Glomerular endothelial cell (primary cell): ENCODE results near the gene PLVAP. TPM values are rescaled to one million over a fixed set of nuclear protein-coding genes. Genes with fewer than 3 reads are reported as not detected.
"Not testable (repeated sequence)": the region's sequence is repeated elsewhere in the genome, so short reads cannot be mapped to it uniquely, and the experiment has no call there.

ENCODE experiments used
- DNase-seq: peaks from one replicate; pipeline ENCODE4 v3.0.0-alpha.2; 2011; ENCODE audit warnings: low read depth, low spot score; ENCODE audit errors: extremely low read depth
- total RNA-seq: library from RNA; depleted of rRNA; stranded (reverse); fragments of >200 nt; gene quantifications from 2 replicates; pipeline ENCODE4 v1.2.3, GENCODE V29; 2015

Gene PLVAP
- total RNA-seq, 1 donor from 2014 or later: 22.9 TPM

GRCh38 chr19:17402982-17403855 lies 26.1 kb upstream of the PLVAP start:
- no peak for DNase-seq

- no peak for DNase-seq
These were observed 24.5 kb upstream of the PLVAP start for GRCh38 chr19:17401628-17402027.

- DNase-seq: no peak
These were observed 21.9 kb upstream of the PLVAP start for GRCh38 chr19:17398902-17399527.

- DNase-seq: no peak
These were observed 17.8 kb upstream of the PLVAP start for GRCh38 chr19:17394891-17395415.

- DNase-seq: no peak
These were observed 16.8 kb upstream of the PLVAP start, which contains the start of gene CCDC194 for GRCh38 chr19:17393914-17394313. CCDC194 (minus strand) TSS chr19:17394196; CDS start chr19:17394158, 38 bp downstream.

GRCh38 chr19:17393002-17393401 lies 15.9 kb upstream of the PLVAP start:
- DNase-seq: no peak

GRCh38 chr19:17391371-17392151 lies 14.4 kb upstream of the PLVAP start:
- no peak for DNase-seq

- DNase-seq: no peak
These were observed 13.7 kb upstream of the PLVAP start for GRCh38 chr19:17390665-17391370.

GRCh38 chr19:17389957-17390664 lies 13.0 kb upstream of the PLVAP start:
- DNase-seq: no peak

GRCh38 chr19:17389288-17389687 lies 12.1 kb upstream of the PLVAP start:
- no peak for DNase-seq

- no peak for DNase-seq
These were observed 8.9 kb upstream of the PLVAP start for GRCh38 chr19:17385878-17386611.

GRCh38 chr19:17380426-17381138 lies 3.4 kb upstream of the PLVAP start:
- no peak for DNase-seq

- no peak for DNase-seq
These were observed 2.1 kb upstream of the PLVAP start for GRCh38 chr19:17379221-17379631.

GRCh38 chr19:17378271-17378670 lies 1.1 kb upstream of the PLVAP start:
- DNase-seq: no peak

GRCh38 chr19:17370026-17370587 lies 7.0 kb downstream of the PLVAP start:
- DNase-seq: no peak

- no peak for DNase-seq
These were observed 11.8 kb downstream of the PLVAP start for GRCh38 chr19:17365361-17365760.

- DNase-seq: not testable (repeated sequence)
These were observed 13.1 kb downstream of the PLVAP start for GRCh38 chr19:17363852-17364605.
